HepG2 (cell line): ENCODE data around the gene LMAN2. TPM values are rescaled to one million over a fixed set of nuclear protein-coding genes. Genes with fewer than 3 reads are reported as not detected.

Source experiments
- ELF4 ChIP-seq: sonication (generic); formaldehyde crosslinking; IDR thresholded peaks from 2 replicates; pipeline ENCODE4 v1.5.0; 2020; ENCODE audit warnings: missing genetic modification reagents, mild to moderate bottlenecking, moderate library complexity, borderline replicate concordance
- HIVEP1 ChIP-seq: sonication (generic); formaldehyde crosslinking; IDR thresholded peaks from 2 replicates; pipeline ENCODE4 v1.4.0; 2020; ENCODE audit warnings: mild to moderate bottlenecking, missing genetic modification reagents
- IKZF4 ChIP-seq: sonication (generic); formaldehyde crosslinking; IDR thresholded peaks from 2 replicates; pipeline ENCODE4 v1.5.1; 2020; ENCODE audit warnings: borderline replicate concordance, mild to moderate bottlenecking, low read depth, missing genetic modification reagents; ENCODE audit errors: not compliant biosample characterization
- KLF9 ChIP-seq: IDR thresholded peaks from 2 replicates; pipeline ENCODE4 v1.6.1; 2016; ENCODE audit warnings: low read depth
- LRRFIP1 ChIP-seq: sonication (generic); formaldehyde crosslinking; conservative IDR thresholded peaks from 2 replicates; pipeline ENCODE4 v1.4.0; 2020; ENCODE audit warnings: missing genetic modification reagents
- PPARG ChIP-seq: conservative IDR thresholded peaks from 2 replicates; pipeline ENCODE4 v1.6.1; 2016; ENCODE audit warnings: missing biosample characterization, missing genetic modification reagents
- ZNF33B ChIP-seq: sonication (generic); formaldehyde crosslinking; IDR thresholded peaks from 2 replicates; pipeline ENCODE4 v1.5.1; 2020; ENCODE audit warnings: mild to moderate bottlenecking, missing genetic modification reagents
- ZNF574 ChIP-seq: sonication (generic); formaldehyde crosslinking; IDR thresholded peaks from 2 replicates; pipeline ENCODE4 v1.4.0; 2020; ENCODE audit warnings: missing genetic modification reagents
- ZNF670 ChIP-seq: sonication (generic); formaldehyde crosslinking; IDR thresholded peaks from 2 replicates; pipeline ENCODE4 v1.8.0; 2022; ENCODE audit warnings: mild to moderate bottlenecking, missing genetic modification reagents, borderline replicate concordance
- ZNF772 ChIP-seq: sonication (generic); formaldehyde crosslinking; IDR thresholded peaks from 2 replicates; pipeline ENCODE4 v1.5.0; 2020; ENCODE audit warnings: mild to moderate bottlenecking, missing genetic modification reagents
- polyA plus RNA-seq, 8 experiments: library from polyadenylated mRNA; depleted of rRNA in 3 of 8; stranded (reverse) in 7 of 8; unstranded in 1 of 8; fragments of >200 nt; fragmentation: Illumina TruSeq in 4 of 8; extraction: Trizol in 4 of 8; gene quantifications; 2 replicates each; pipeline versions ENCODE4 v1.2.1 to v1.2.3, GENCODE V29; 2011 to 2016; ENCODE audit warnings: low read depth in 4 of 8, missing spikeins in 1 of 8, mixed read lengths in 1 of 8; ENCODE audit not compliant: insufficient read depth in 1 of 8
- total RNA-seq, 5 experiments: library from RNA; depleted of rRNA; stranded (reverse); fragments of >200 nt; fragmentation: Illumina TruSeq; extraction: Trizol; gene quantifications; 2 replicates each; pipeline ENCODE4 v1.2.3, GENCODE V29; 2016; ENCODE audit warnings: low read depth in 1 of 5
- TF ChIP-seq, protein P1 (sequence below): sonication (generic); formaldehyde crosslinking; IDR thresholded peaks from 2 replicates; pipeline ENCODE4 v1.4.0; 2020; ENCODE audit warnings: missing genetic modification reagents
- TF ChIP-seq, protein P2 (sequence below): sonication (generic); formaldehyde crosslinking; IDR thresholded peaks from 2 replicates; pipeline ENCODE4 v1.5.0; 2020; ENCODE audit warnings: mild to moderate bottlenecking, missing genetic modification reagents
- TF ChIP-seq, protein P3 (sequence below): sonication (generic); formaldehyde crosslinking; IDR thresholded peaks from 2 replicates; pipeline ENCODE4 v1.8.0; 2022; ENCODE audit warnings: missing genetic modification reagents, mild to moderate bottlenecking, borderline replicate concordance

Gene LMAN2
- total and polyA plus RNA-seq, 2 of the 13 experiments (the other 11 are each of a cell fraction or from before 2014, with no cell fraction given), result 191 to 197 TPM

DNA sequence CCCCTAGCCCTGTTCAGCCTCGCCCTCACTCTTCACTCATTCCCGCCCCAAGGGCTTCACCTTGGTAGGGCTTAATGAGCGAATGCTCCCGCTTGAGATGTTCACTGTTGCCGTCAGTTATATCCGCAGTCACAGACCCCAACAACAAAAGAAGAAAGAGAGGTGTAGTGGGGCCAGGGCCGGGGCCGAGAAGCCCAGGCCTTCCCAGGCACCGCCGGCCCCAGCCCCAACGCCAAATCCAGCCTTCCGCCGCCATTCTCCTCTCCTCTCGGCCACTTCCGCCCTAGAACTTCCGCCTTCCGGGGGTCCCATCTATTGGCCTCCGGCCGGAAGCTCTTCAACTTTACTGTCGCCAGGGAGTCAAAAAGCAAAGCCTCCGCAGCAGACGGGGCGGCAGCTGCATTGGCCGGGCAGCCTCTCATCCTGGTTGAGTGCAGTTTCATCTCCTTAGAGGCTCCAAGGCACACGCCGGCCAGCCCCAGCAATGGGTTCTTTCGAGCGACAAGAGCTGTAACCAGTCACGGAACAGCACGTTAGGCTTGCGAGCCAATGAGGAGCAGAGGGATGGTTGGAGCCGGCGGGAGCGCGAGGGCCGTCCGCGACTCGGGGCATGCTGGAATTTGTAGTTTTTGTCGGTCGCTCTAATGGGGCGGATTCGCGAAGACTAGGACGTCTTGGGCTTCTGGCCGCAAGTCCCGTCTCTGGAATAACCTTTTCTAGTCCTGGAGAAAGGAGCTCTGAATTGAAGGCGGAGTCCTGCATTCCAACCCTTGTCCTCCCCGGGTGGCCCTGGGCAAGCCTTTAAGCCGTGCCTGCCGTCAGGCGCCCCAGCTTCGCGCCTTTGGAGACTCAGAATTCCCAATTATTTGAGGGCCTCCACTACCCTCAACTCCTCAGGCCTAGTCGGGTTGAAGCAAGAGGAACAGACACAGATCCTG lies at the start of gene LMAN2 (continued):
- TF ChIP-seq, protein P1, sequence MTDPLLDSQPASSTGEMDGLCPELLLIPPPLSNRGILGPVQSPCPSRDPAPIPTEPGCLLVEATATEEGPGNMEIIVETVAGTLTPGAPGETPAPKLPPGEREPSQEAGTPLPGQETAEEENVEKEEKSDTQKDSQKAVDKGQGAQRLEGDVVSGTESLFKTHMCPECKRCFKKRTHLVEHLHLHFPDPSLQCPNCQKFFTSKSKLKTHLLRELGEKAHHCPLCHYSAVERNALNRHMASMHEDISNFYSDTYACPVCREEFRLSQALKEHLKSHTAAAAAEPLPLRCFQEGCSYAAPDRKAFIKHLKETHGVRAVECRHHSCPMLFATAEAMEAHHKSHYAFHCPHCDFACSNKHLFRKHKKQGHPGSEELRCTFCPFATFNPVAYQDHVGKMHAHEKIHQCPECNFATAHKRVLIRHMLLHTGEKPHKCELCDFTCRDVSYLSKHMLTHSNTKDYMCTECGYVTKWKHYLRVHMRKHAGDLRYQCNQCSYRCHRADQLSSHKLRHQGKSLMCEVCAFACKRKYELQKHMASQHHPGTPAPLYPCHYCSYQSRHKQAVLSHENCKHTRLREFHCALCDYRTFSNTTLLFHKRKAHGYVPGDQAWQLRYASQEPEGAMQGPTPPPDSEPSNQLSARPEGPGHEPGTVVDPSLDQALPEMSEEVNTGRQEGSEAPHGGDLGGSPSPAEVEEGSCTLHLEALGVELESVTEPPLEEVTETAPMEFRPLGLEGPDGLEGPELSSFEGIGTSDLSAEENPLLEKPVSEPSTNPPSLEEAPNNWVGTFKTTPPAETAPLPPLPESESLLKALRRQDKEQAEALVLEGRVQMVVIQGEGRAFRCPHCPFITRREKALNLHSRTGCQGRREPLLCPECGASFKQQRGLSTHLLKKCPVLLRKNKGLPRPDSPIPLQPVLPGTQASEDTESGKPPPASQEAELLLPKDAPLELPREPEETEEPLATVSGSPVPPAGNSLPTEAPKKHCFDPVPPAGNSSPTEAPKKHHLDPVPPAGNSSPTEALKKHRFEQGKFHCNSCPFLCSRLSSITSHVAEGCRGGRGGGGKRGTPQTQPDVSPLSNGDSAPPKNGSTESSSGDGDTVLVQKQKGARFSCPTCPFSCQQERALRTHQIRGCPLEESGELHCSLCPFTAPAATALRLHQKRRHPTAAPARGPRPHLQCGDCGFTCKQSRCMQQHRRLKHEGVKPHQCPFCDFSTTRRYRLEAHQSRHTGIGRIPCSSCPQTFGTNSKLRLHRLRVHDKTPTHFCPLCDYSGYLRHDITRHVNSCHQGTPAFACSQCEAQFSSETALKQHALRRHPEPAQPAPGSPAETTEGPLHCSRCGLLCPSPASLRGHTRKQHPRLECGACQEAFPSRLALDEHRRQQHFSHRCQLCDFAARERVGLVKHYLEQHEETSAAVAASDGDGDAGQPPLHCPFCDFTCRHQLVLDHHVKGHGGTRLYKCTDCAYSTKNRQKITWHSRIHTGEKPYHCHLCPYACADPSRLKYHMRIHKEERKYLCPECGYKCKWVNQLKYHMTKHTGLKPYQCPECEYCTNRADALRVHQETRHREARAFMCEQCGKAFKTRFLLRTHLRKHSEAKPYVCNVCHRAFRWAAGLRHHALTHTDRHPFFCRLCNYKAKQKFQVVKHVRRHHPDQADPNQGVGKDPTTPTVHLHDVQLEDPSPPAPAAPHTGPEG (CRISPR knock-in tag), result peak; percentile 75; the same call in 1 of the 2 replicates
- TF ChIP-seq LRRFIP1, result 0 out of 2 replicates have a peak, but pooled peaks have one; percentile 30
- TF ChIP-seq ZNF574, result peak; percentile 93
- TF ChIP-seq ZNF670 (CRISPR knock-in tag), result no peak
- TF ChIP-seq PPARG (CRISPR knock-in tag), result no peak
- TF ChIP-seq HIVEP1 (CRISPR knock-in tag), result peak; percentile 61
- TF ChIP-seq IKZF4, result peak; percentile 28
- TF ChIP-seq, protein P2, sequence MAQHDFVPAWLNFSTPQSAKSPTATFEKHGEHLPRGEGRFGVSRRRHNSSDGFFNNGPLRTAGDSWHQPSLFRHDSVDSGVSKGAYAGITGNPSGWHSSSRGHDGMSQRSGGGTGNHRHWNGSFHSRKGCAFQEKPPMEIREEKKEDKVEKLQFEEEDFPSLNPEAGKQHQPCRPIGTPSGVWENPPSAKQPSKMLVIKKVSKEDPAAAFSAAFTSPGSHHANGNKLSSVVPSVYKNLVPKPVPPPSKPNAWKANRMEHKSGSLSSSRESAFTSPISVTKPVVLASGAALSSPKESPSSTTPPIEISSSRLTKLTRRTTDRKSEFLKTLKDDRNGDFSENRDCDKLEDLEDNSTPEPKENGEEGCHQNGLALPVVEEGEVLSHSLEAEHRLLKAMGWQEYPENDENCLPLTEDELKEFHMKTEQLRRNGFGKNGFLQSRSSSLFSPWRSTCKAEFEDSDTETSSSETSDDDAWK (CRISPR knock-in tag), result no peak
- TF ChIP-seq ZNF33B (CRISPR knock-in tag), result 0 out of 2 replicates have a peak, but pooled peaks have one; percentile 36
- peak; percentile 53; the same call in 1 of the 2 replicates for TF ChIP-seq ZNF772 (CRISPR knock-in tag)
- TF ChIP-seq ELF4 (CRISPR knock-in tag), result peak; percentile 99
- peak; percentile 59 for TF ChIP-seq KLF9 (CRISPR knock-in tag)
- TF ChIP-seq, protein P3, sequence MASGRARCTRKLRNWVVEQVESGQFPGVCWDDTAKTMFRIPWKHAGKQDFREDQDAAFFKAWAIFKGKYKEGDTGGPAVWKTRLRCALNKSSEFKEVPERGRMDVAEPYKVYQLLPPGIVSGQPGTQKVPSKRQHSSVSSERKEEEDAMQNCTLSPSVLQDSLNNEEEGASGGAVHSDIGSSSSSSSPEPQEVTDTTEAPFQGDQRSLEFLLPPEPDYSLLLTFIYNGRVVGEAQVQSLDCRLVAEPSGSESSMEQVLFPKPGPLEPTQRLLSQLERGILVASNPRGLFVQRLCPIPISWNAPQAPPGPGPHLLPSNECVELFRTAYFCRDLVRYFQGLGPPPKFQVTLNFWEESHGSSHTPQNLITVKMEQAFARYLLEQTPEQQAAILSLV (CRISPR knock-in tag), result peak; percentile 70; the same call in 1 of the 2 replicates
